A549 (cell line): ENCODE data around the gene CACNG3. TPM values are rescaled to one million over a fixed set of nuclear protein-coding genes. Genes with fewer than 3 reads are reported as not detected.

Experiments
- ATAC-seq, 2 experiments: fragments of 200-7000 bp in 1 of 2; fragments of >200 bp in 1 of 2; cut with Nextera tagmentation in 1 of 2; cut with Tn5 transposase in 1 of 2; 3 replicates each; pipeline versions ENCODE4 v1.8.0 to v1.9.1; 2018 to 2020; ENCODE audit warnings: mild to moderate bottlenecking in 1 of 2, moderate library complexity in 1 of 2
- CTCF ChIA-PET: fragments of 300-600 bp; sonication (Branson Sonifier 250); formaldehyde crosslinking; extraction: SDS; loops from one replicate; lab custom pipeline; 2021; ENCODE audit warnings: antibody characterized with exemption, inconsistent platforms; lab: Yijun Ruan, JAX
- POLR2A ChIA-PET: fragments of 350-600 bp; formaldehyde crosslinking; extraction: SDS; loops from one replicate; lab custom pipeline; 2021; ENCODE audit warnings: antibody characterized with exemption, inconsistent platforms; lab: Yijun Ruan, JAX
- DNase-seq, 2 experiments: peaks; one replicate each; pipeline versions ENCODE4 v3.0.0 to v3.0.0-alpha.2; 2011 to 2016; ENCODE audit warnings: low read depth in 1 of 2, low spot score in 1 of 2
- FAIRE-seq: peaks from 2 replicates; lab custom pipeline; 2011; peaks lifted over from hg19 to GRCh38; lab: Jason Lieb, UNC
- H3K27ac ChIP-seq, 2 experiments: fragments of >200 bp; sonication (Bioruptor Twin); formaldehyde crosslinking; 3 replicates each; pipeline ENCODE4 v1.5.1; 2016 to 2017
- H3K4me1 ChIP-seq: fragments of >200 bp; sonication (Bioruptor Twin); formaldehyde crosslinking; 3 replicates; pipeline ENCODE4 v1.6.1; 2016
- H3K4me2 ChIP-seq: fragments of >200 bp; sonication (Bioruptor Twin); formaldehyde crosslinking; 3 replicates; pipeline ENCODE4 v1.6.1; 2016
- H3K4me3 ChIP-seq: fragments of >200 bp; sonication (Bioruptor Twin); formaldehyde crosslinking; 3 replicates; pipeline ENCODE4 v1.5.1; 2016
- H3K9me3 ChIP-seq: fragments of >200 bp; sonication (Bioruptor Twin); formaldehyde crosslinking; 3 replicates; pipeline ENCODE4 v1.6.1; 2016
- BHLHE40 ChIP-seq: IDR thresholded peaks from 2 replicates; pipeline ENCODE4 v1.6.1; 2012; ENCODE audit warnings: low read depth, low read length, inconsistent platforms
- CBX8 ChIP-seq: fragments of 200-600 bp; sonication (generic); IDR thresholded peaks from 2 replicates; pipeline ENCODE4 v1.6.1; 2016
- CEBPB ChIP-seq, 2 experiments: fragments of >200 bp in 1 of 2; sonication (Bioruptor Twin) in 1 of 2; formaldehyde crosslinking in 1 of 2; IDR thresholded peaks; 2 replicates each; pipeline ENCODE4 v1.6.1; 2012 to 2016
- E2F6 ChIP-seq: IDR thresholded peaks from 2 replicates; pipeline ENCODE4 v1.6.1; 2012; ENCODE audit warnings: low read depth, borderline replicate concordance
- EHF ChIP-seq: fragments of 250-450 bp; sonication (Bioruptor Pico); IDR thresholded peaks from 2 replicates; pipeline ENCODE4 v1.5.0; 2020; ENCODE audit warnings: mild to moderate bottlenecking
- EHMT2 ChIP-seq: fragments of 200-600 bp; sonication (generic); IDR thresholded peaks from 2 replicates; pipeline ENCODE4 v1.6.1; 2016; ENCODE audit warnings: antibody characterized with exemption, low read depth, mild to moderate bottlenecking, moderate library complexity
- EP300 ChIP-seq, 2 experiments: fragments of >200 bp; sonication (Bioruptor Twin); formaldehyde crosslinking; IDR thresholded peaks; 2 replicates in 1 of 2; 3 replicates in 1 of 2; pipeline ENCODE4 v1.6.1; 2016 to 2017
- ESRRA ChIP-seq: fragments of 150-350 bp; IDR thresholded peaks from 2 replicates; pipeline ENCODE4 v1.6.1; 2014; ENCODE audit warnings: mild to moderate bottlenecking, low read length, borderline replicate concordance
- FOXS1 ChIP-seq: fragments of 250-450 bp; sonication (Bioruptor Pico); IDR thresholded peaks from 2 replicates; pipeline ENCODE4 v1.5.0; 2020; ENCODE audit warnings: mild to moderate bottlenecking, moderate library complexity
- HOXA7 ChIP-seq: fragments of 250-450 bp; sonication (Bioruptor Pico); IDR thresholded peaks from 2 replicates; pipeline ENCODE4 v1.5.0; 2020; ENCODE audit warnings: mild to moderate bottlenecking, moderate library complexity
- HOXB13 ChIP-seq: fragments of 250-450 bp; sonication (Bioruptor Pico); IDR thresholded peaks from 2 replicates; pipeline ENCODE4 v1.5.0; 2020; ENCODE audit warnings: low read depth, mild to moderate bottlenecking, moderate library complexity
- HOXB5 ChIP-seq: fragments of 250-450 bp; sonication (Bioruptor Pico); IDR thresholded peaks from 2 replicates; pipeline ENCODE4 v1.5.0; 2020; ENCODE audit warnings: mild to moderate bottlenecking, moderate library complexity
- JUN ChIP-seq, 2 experiments: fragments of >200 bp; sonication (Bioruptor Twin); formaldehyde crosslinking; IDR thresholded peaks; 2 replicates in 1 of 2; 3 replicates in 1 of 2; pipeline ENCODE4 v1.6.1; 2016 to 2017
- JUNB ChIP-seq: fragments of >200 bp; sonication (Bioruptor Twin); formaldehyde crosslinking; IDR thresholded peaks from 2 replicates; pipeline ENCODE4 v1.6.1; 2016
- MAFK ChIP-seq: fragments of 450-650 bp; IDR thresholded peaks from 2 replicates; pipeline ENCODE4 v1.6.1; 2014; ENCODE audit not compliant: partially characterized antibody
- MYC ChIP-seq: IDR thresholded peaks from 2 replicates; pipeline ENCODE4 v1.6.1; 2012; ENCODE audit warnings: mild to moderate bottlenecking, inconsistent platforms, low read length, improper control_type of control experiment, borderline replicate concordance
- NPAS2 ChIP-seq: fragments of 250-450 bp; sonication (Bioruptor Pico); IDR thresholded peaks from 2 replicates; pipeline ENCODE4 v1.8.0; 2022; ENCODE audit warnings: mild to moderate bottlenecking, moderate library complexity, borderline replicate concordance
- PBX3 ChIP-seq: IDR thresholded peaks from 2 replicates; pipeline ENCODE4 v1.6.1; 2012
- PHF8 ChIP-seq: fragments of 200-600 bp; sonication (generic); IDR thresholded peaks from 2 replicates; pipeline ENCODE4 v1.6.1; 2016; ENCODE audit warnings: low read depth, mild to moderate bottlenecking, antibody characterized with exemption, moderate library complexity, borderline replicate concordance
- POLR2A ChIP-seq: IDR thresholded peaks from 2 replicates; pipeline ENCODE4 v1.6.1; 2012; ENCODE audit warnings: mild to moderate bottlenecking, low read length
- POLR2AphosphoS2 ChIP-seq: conservative IDR thresholded peaks from 2 replicates; pipeline ENCODE4 v1.6.1; 2012; ENCODE audit warnings: low read length, improper control_type of control experiment, inconsistent platforms
- RAD21 ChIP-seq, 2 experiments: fragments of >200 bp in 1 of 2; sonication (Bioruptor Twin) in 1 of 2; formaldehyde crosslinking in 1 of 2; IDR thresholded peaks in 1 of 2; conservative IDR thresholded peaks in 1 of 2; 2 replicates in 1 of 2; 3 replicates in 1 of 2; pipeline ENCODE4 v1.6.1; 2012 to 2018; ENCODE audit warnings: inconsistent platforms in 1 of 2
- RARB ChIP-seq: fragments of 250-450 bp; sonication (Bioruptor Pico); IDR thresholded peaks from 2 replicates; pipeline ENCODE4 v1.8.0; 2021; ENCODE audit warnings: mild to moderate bottlenecking, moderate library complexity
- RCOR1 ChIP-seq: fragments of 150-350 bp; IDR thresholded peaks from 2 replicates; pipeline ENCODE4 v1.6.1; 2014; ENCODE audit warnings: antibody characterized with exemption, low read length, low read depth
- RFX5 ChIP-seq: fragments of 450-650 bp; IDR thresholded peaks from 2 replicates; pipeline ENCODE4 v1.7.1; 2014; ENCODE audit warnings: antibody characterized with exemption, mild to moderate bottlenecking, moderate library complexity
- RNF2 ChIP-seq: fragments of 200-600 bp; sonication (generic); IDR thresholded peaks from 2 replicates; pipeline ENCODE4 v1.6.1; 2016; ENCODE audit warnings: low read depth, mild to moderate bottlenecking, antibody characterized with exemption, moderate library complexity, borderline replicate concordance
- SREBF2 ChIP-seq: fragments of 450-650 bp; IDR thresholded peaks from 2 replicates; pipeline ENCODE4 v1.6.1; 2014; ENCODE audit warnings: mild to moderate bottlenecking, moderate library complexity
- TP53 ChIP-seq: fragments of 250-450 bp; sonication (Bioruptor Pico); IDR thresholded peaks from 2 replicates; pipeline ENCODE4 v1.5.0; 2021; ENCODE audit warnings: mild to moderate bottlenecking, moderate library complexity
- ZC3H11A ChIP-seq: fragments of 450-650 bp; IDR thresholded peaks from 2 replicates; pipeline ENCODE4 v1.6.1; 2014; ENCODE audit warnings: antibody characterized with exemption, mild to moderate bottlenecking
- ZFP36 ChIP-seq: fragments of 450-650 bp; IDR thresholded peaks from 2 replicates; pipeline ENCODE4 v1.6.1; 2014; ENCODE audit warnings: borderline replicate concordance; ENCODE audit not compliant: partially characterized antibody
- WGBS: methylation state at CpG from one replicate; pipeline ENCODE4 v1.1.6; 2017; ENCODE audit errors: missing lambda C conversion rate; 5-methylcytosine and 5-hydroxymethylcytosine counted together
- polyA plus RNA-seq, 4 experiments: library from polyadenylated mRNA; depleted of rRNA in 3 of 4; stranded (reverse); fragments of >200 nt; fragmentation: RNase III in 1 of 4; extraction: RNeasy Plus Mini Kit Qiagen cat#74134 plus additional on column Dnase treatment in 1 of 4; gene quantifications; 2 replicates in 3 of 4; 3 replicates in 1 of 4; pipeline ENCODE4 v1.2.3, GENCODE V29; 2011 to 2017
- TF ChIP-seq, protein P1 (sequence below): fragments of >200 bp; sonication (Bioruptor Twin); formaldehyde crosslinking; IDR thresholded peaks from 2 replicates; pipeline ENCODE4 v1.6.1; 2016
- TF ChIP-seq, protein P2 (sequence below): fragments of 250-450 bp; sonication (Bioruptor Pico); IDR thresholded peaks from 2 replicates; pipeline ENCODE4 v1.5.0; 2020; ENCODE audit warnings: low read depth, mild to moderate bottlenecking, moderate library complexity
- TF ChIP-seq, protein P3 (sequence below): fragments of 150-350 bp; IDR thresholded peaks from 2 replicates; pipeline ENCODE4 v1.6.1; 2014; ENCODE audit warnings: low read depth, mild to moderate bottlenecking, low read length

CACNG3 gene
- polyA plus RNA-seq, 2 of the 4 experiments (the other 2 are of a cell fraction) = not detected

GRCh38 chr16:24232936-24233335 is 23.2 kb upstream of the CACNG3 start:
- ChIA-PET POLR2A (no interaction called here), CTCF (interaction anchor here (1.3 kb wide), 1 partner anchor 20 kb away, joined by 3 read pairs; no protein-coding TSS in a partner anchor)
- no peak for DNase-seq
- no peak for ATAC-seq
- Histone ChIP-seq H3K27ac (no peak overlapping the region), H3K4me1 (no peaks in the 10 kb centered on the region), H3K4me3 (no peak overlapping the region), H3K4me2 (no peak overlapping the region), H3K9me3 (no peaks in the 10 kb centered on the region)
- 19% methylated on average over 2 of the region's 2 CpGs for WGBS
- no peak for TF ChIP-seq EP300 (IDR thresholded peaks at IDR 0.05)
- TF ChIP-seq, protein P1, sequence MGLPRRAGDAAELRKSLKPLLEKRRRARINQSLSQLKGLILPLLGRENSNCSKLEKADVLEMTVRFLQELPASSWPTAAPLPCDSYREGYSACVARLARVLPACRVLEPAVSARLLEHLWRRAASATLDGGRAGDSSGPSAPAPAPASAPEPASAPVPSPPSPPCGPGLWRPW = no peak
- no peak for TF ChIP-seq RFX5
- no peak for TF ChIP-seq EHMT2
- TF ChIP-seq RARB (CRISPR knock-in tag) = no peak
- TF ChIP-seq RCOR1 = no peak
- no peak for TF ChIP-seq SREBF2
- no peak for TF ChIP-seq ESRRA
- no peak for TF ChIP-seq JUN (IDR thresholded peaks at IDR 0.05)
- TF ChIP-seq RAD21 (conservative IDR thresholded peaks at IDR 0.05 in 1 of 2, IDR thresholded peaks at IDR 0.05 in 1 of 2) = no peak
- no peak for TF ChIP-seq CEBPB (IDR thresholded peaks at IDR 0.05)
- TF ChIP-seq JUNB = no peak
- TF ChIP-seq E2F6 = no peak
- TF ChIP-seq EHF (CRISPR knock-in tag) = no peak
- TF ChIP-seq, protein P2, sequence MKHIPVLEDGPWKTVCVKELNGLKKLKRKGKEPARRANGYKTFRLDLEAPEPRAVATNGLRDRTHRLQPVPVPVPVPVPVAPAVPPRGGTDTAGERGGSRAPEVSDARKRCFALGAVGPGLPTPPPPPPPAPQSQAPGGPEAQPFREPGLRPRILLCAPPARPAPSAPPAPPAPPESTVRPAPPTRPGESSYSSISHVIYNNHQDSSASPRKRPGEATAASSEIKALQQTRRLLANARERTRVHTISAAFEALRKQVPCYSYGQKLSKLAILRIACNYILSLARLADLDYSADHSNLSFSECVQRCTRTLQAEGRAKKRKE = no peak
- no peak for TF ChIP-seq PBX3
- TF ChIP-seq POLR2A = no peak
- no peak for TF ChIP-seq FOXS1 (CRISPR knock-in tag)
- TF ChIP-seq RNF2 = no peak
- no peak for FAIRE-seq

DNA sequence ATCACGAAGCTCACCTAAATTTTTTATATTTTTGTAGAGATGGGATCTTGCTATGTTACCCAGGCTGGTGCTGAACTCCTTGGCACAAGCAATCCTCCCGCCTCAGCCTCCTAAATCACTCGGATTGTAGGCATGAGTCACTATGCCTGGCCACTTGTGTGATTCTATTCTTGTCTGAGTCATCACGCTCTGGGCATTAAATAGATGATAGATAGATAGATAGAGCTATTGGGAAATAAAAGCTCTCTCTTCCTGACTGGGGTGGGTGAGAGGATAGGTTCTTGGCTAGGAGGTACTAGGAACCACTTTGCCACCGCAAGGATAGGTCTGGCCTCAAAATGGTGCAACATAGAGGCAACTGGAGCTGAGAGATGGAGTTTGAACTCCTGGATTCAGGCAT is 21.4 kb upstream of the CACNG3 start:
- no peaks in the 10 kb centered on the region for H3K9me3 ChIP-seq

More for the DNA sequence above, 21.4 kb upstream of the CACNG3 start:
- DNase-seq = no peak
- no peak for ATAC-seq
- POLR2A ChIA-PET = no interaction called here
- CTCF ChIA-PET = interaction anchor here (1.0 to 2.1 kb wide), 2 partner anchors 9 to 193 kb away, joined by 3 to 6 read pairs; no protein-coding TSS in a partner anchor
- H3K4me3 ChIP-seq = no peak overlapping the region
- TF ChIP-seq HOXB13 (CRISPR knock-in tag) (no peak), NPAS2 (no peak), BHLHE40 (no peak), MYC (no peak), PHF8 (no peak), HOXB5 (CRISPR knock-in tag) (no peak), ZC3H11A (no peak), CBX8 (no peak), E2F6 (no peak), MAFK (no peak), HOXA7 (CRISPR knock-in tag) (no peak), ZFP36 (no peak), TP53 (CRISPR knock-in tag) (no peak), POLR2AphosphoS2 (no peak)
- TF ChIP-seq, protein P3, sequence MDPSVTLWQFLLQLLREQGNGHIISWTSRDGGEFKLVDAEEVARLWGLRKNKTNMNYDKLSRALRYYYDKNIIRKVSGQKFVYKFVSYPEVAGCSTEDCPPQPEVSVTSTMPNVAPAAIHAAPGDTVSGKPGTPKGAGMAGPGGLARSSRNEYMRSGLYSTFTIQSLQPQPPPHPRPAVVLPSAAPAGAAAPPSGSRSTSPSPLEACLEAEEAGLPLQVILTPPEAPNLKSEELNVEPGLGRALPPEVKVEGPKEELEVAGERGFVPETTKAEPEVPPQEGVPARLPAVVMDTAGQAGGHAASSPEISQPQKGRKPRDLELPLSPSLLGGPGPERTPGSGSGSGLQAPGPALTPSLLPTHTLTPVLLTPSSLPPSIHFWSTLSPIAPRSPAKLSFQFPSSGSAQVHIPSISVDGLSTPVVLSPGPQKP = no peak
- TF ChIP-seq, protein P2 = no peak
- no peak for FAIRE-seq
- 7% methylated on average over 5 of the region's 5 CpGs for WGBS
- H3K27ac ChIP-seq = no peak overlapping the region
- H3K4me2 ChIP-seq = no peak overlapping the region
- H3K4me1 ChIP-seq = no peaks in the 10 kb centered on the region
